NCI-H526 (cell line): ENCODE measurements around the gene TARP.

Experiments used
- DNase-seq, 2 experiments: peaks; one replicate each; lab custom pipeline; 2025; lab: John Stamatoyannopoulos, UW

TARP gene

GRCh38 chr7:38273286-38273995, at the start of gene TARP:
TSS of gene TARP (minus strand) at chr7:38273636.
- DNase-seq = no peak

GRCh38 chr7:38323156-38323555, 49.7 kb upstream of the TARP start:
- DNase-seq = no peak

- no peak for DNase-seq
These were observed 49.0 kb upstream of the TARP start for GRCh38 chr7:38322461-38322860.

- DNase-seq = no peak
These were observed 48.5 kb upstream of the TARP start for GRCh38 chr7:38321967-38322366.

- no peak for DNase-seq
These were observed 48.1 kb upstream of the TARP start for GRCh38 chr7:38321515-38321944.

GRCh38 chr7:38321050-38321449, 47.6 kb upstream of the TARP start:
- DNase-seq = no peak

- DNase-seq = no peak
These were observed 46.4 kb upstream of the TARP start for GRCh38 chr7:38319873-38320272.

GRCh38 chr7:38318803-38319416, 45.5 kb upstream of the TARP start:
- DNase-seq = peak; percentile 89 to 91

GRCh38 chr7:38318241-38318640, 44.8 kb upstream of the TARP start:
- DNase-seq = no peak

- no peak for DNase-seq
These were observed 44.1 kb upstream of the TARP start for GRCh38 chr7:38317515-38317914.

- no peak for DNase-seq
These were observed 43.4 kb upstream of the TARP start for GRCh38 chr7:38316733-38317360.

- DNase-seq = no peak
These were observed 42.0 kb upstream of the TARP start for GRCh38 chr7:38315410-38315809.

- no peak for DNase-seq
These were observed 39.4 kb upstream of the TARP start for GRCh38 chr7:38312821-38313220.

- peak in 1 of 2 experiments; percentile 41 for DNase-seq
These were observed 38.0 kb upstream of the TARP start for GRCh38 chr7:38311329-38311937.

GRCh38 chr7:38310591-38311101, 37.2 kb upstream of the TARP start:
- DNase-seq = no peak

- DNase-seq = no peak
These were observed 36.1 kb upstream of the TARP start for GRCh38 chr7:38309555-38309954.

- no peak for DNase-seq
These were observed 34.7 kb upstream of the TARP start for GRCh38 chr7:38308140-38308539.

GRCh38 chr7:38307640-38308039, 34.2 kb upstream of the TARP start:
- DNase-seq = no peak

- DNase-seq = no peak
These were observed 33.5 kb upstream of the TARP start for GRCh38 chr7:38306914-38307313.

- no peak for DNase-seq
These were observed 32.7 kb upstream of the TARP start for GRCh38 chr7:38306171-38306570.

- no peak for DNase-seq
These were observed 30.4 kb upstream of the TARP start for GRCh38 chr7:38303866-38304265.

GRCh38 chr7:38300175-38300574, 26.7 kb upstream of the TARP start:
- no peak for DNase-seq
